DMS79 treated with DMSO at 0.1 percent for 48 hours (cell line): ENCODE results near the gene BTBD7.
"Not testable (repeated sequence)": the region's sequence is repeated elsewhere in the genome, so short reads cannot be mapped to it uniquely, and the experiment has no call there.

ENCODE experiments used
- DNase-seq: peaks from one replicate; lab custom pipeline; 2025; lab: John Stamatoyannopoulos, UW

The BTBD7 gene

GRCh38 chr14:93246534-93246933 is 86.3 kb downstream of the BTBD7 start:
- DNase-seq: no peak

- DNase-seq: peak; percentile 91
These were observed 86.9 kb downstream of the BTBD7 start for GRCh38 chr14:93245764-93246420.

GRCh38 chr14:93240678-93241000 is 92.2 kb downstream of the BTBD7 start:
- DNase-seq: no peak

- DNase-seq: no peak
These were observed 92.8 kb downstream of the BTBD7 start for GRCh38 chr14:93239869-93240677.

GRCh38 chr14:93234798-93235197 is 98.0 kb downstream of the BTBD7 start:
- no peak for DNase-seq

GRCh38 chr14:93233078-93233477 is 99.8 kb downstream of the BTBD7 start:
- DNase-seq: not testable (repeated sequence)

GRCh38 chr14:93232159-93232558 is 100.7 kb downstream of the BTBD7 start:
- DNase-seq: no peak

- DNase-seq: peak; percentile 66
These were observed 101.5 kb downstream of the BTBD7 start for GRCh38 chr14:93231129-93231979.

- DNase-seq: no peak
These were observed 102.3 kb downstream of the BTBD7 start for GRCh38 chr14:93230539-93230938.

GRCh38 chr14:93228550-93228949 is 104.3 kb downstream of the BTBD7 start:
- DNase-seq: no peak

GRCh38 chr14:93223565-93223964 is 109.3 kb downstream of the BTBD7 start:
- no peak for DNase-seq

GRCh38 chr14:93220509-93220908 is 112.3 kb downstream of the BTBD7 start:
- DNase-seq: no peak

- DNase-seq: peak; percentile 48
These were observed 113.6 kb downstream of the BTBD7 start for GRCh38 chr14:93219103-93219726.

GRCh38 chr14:93214598-93214997 is 118.2 kb downstream of the BTBD7 start:
- DNase-seq: no peak

GRCh38 chr14:93212432-93212831 is 120.4 kb downstream of the BTBD7 start:
- no peak for DNase-seq

- DNase-seq: peak; percentile 91
These were observed 125.1 kb downstream of the BTBD7 start for GRCh38 chr14:93207468-93208308.

GRCh38 chr14:93206793-93207467 is 125.9 kb downstream of the BTBD7 start, which contains the start of the genes GON7 and UBR7:
GON7 (minus strand) TSS chr14:93207065; CDS start chr14:93207037, 28 bp downstream.
UBR7 (plus strand) TSS chr14:93207256; CDS start chr14:93207292, 36 bp downstream.
- DNase-seq: peak; percentile 99

GRCh38 chr14:93201155-93201704 is 131.6 kb downstream of the BTBD7 start:
- no peak for DNase-seq

- DNase-seq: no peak
These were observed 132.3 kb downstream of the BTBD7 start for GRCh38 chr14:93200553-93200952.

- no peak for DNase-seq
These were observed 133.8 kb downstream of the BTBD7 start for GRCh38 chr14:93199031-93199430.
